ENCODE measurements around the gene RPL27A. TPM values are rescaled to one million over a fixed set of nuclear protein-coding genes. Genes with fewer than 3 reads are reported as not detected.

The RPL27A gene
- total RNA-seq, 2 donors from 2014 or later = 1,114 to 1,791 TPM

GRCh38 chr11:8732748-8733241, 50.2 kb downstream of the RPL27A start:
- no peak overlapping the region for H3K9ac ChIP-seq (ENCODE audit: extremely low read depth, low read length, poor library complexity, severe bottlenecking)
- H3K4me1 ChIP-seq (ENCODE audit: control insufficient read depth, insufficient read depth, low read length) = peaks cover 16% of the 10 kb centered on the region
- no peak overlapping the region for H3K27ac ChIP-seq (ENCODE audit: low read depth, low read length)
- H3K9me3 ChIP-seq (ENCODE audit: control insufficient read depth, low read length) = no peaks in the 10 kb centered on the region
- peak; percentile 71 for DNase-seq
- TF ChIP-seq, protein P1, sequence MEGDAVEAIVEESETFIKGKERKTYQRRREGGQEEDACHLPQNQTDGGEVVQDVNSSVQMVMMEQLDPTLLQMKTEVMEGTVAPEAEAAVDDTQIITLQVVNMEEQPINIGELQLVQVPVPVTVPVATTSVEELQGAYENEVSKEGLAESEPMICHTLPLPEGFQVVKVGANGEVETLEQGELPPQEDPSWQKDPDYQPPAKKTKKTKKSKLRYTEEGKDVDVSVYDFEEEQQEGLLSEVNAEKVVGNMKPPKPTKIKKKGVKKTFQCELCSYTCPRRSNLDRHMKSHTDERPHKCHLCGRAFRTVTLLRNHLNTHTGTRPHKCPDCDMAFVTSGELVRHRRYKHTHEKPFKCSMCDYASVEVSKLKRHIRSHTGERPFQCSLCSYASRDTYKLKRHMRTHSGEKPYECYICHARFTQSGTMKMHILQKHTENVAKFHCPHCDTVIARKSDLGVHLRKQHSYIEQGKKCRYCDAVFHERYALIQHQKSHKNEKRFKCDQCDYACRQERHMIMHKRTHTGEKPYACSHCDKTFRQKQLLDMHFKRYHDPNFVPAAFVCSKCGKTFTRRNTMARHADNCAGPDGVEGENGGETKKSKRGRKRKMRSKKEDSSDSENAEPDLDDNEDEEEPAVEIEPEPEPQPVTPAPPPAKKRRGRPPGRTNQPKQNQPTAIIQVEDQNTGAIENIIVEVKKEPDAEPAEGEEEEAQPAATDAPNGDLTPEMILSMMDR (conservative IDR thresholded peaks at IDR 0.05) = no peak
- no peaks in the 10 kb centered on the region for H3K9me3 Mint-ChIP-seq
- no peaks in the 10 kb centered on the region for H3K27me3 ChIP-seq (ENCODE audit: control insufficient read depth, insufficient read depth, low read length, poor library complexity, severe bottlenecking)
- peaks cover 32% of the 10 kb centered on the region for H3K4me1 Mint-ChIP-seq
- peaks cover 77% of the 10 kb centered on the region for H3K36me3 ChIP-seq (ENCODE audit: control insufficient read depth, insufficient read depth, low read length)
- no peak overlapping the region for H3K4me3 ChIP-seq (ENCODE audit: low read length)
- peak overlapping the region; percentile 72 for H3K27ac Mint-ChIP-seq
- WGBS, 2 experiments (ENCODE audit: insufficient coverage in 1 of 2, insufficient read length in 1 of 2) = 77 to 90% methylated on average over 5 to 7 of the region's 7 CpGs
- H3K36me3 Mint-ChIP-seq (ENCODE audit: low read depth) = peaks cover 17% of the 10 kb centered on the region
- no peak overlapping the region for H3K4me3 Mint-ChIP-seq
- no peaks in the 10 kb centered on the region for H3K27me3 Mint-ChIP-seq (ENCODE audit: insufficient read depth)

DNA sequence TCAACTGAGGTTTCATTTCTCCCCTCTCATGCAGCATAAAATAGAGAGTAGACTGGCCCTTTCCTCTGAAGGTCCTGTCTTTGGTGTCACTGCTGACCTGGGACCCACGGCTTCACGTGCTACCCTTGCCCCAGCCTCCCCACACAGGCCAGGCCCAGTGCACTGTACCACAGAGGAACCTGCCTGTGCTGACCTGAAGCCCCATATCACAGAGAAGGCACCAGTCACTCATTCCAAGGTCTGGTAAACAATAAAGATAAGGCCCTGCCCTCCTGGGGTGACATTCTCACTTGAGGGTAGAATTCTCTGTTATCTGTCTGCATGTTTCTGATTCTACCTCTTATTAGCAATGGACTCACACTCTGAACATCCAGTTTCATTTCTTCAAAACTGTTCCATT, 51.3 kb downstream of the RPL27A start:
- Mint-ChIP-seq H3K4me3 (no peak overlapping the region), H3K27ac (peak overlapping the region; percentile 89)
- H3K4me3 ChIP-seq (ENCODE audit: low read length) = no peak overlapping the region

DNA sequence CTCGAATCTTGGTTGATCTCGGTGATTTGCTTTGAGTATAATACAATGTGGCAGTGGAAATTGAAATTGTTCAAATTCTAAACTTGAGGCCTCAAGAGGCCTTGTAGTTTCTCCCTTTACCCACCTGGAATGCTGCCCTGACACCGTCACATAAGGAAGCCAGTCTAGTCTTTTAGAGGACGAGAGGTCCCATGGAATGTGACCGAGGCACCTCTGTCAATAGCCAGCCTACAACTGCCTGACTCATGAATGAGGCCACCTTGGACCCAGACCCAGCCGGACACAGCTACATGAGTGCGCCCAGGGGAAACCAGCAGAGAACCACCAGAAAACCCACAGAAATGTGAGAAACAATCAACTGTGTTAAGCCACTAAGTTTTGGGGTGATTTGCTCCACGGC, 52.5 kb downstream of the RPL27A start:
- no peak for DNase-seq
- H3K27me3 ChIP-seq (ENCODE audit: control insufficient read depth, insufficient read depth, low read length, poor library complexity, severe bottlenecking) = no peaks in the 10 kb centered on the region
- no peaks in the 10 kb centered on the region for H3K9me3 Mint-ChIP-seq
- no peak overlapping the region for H3K9ac ChIP-seq (ENCODE audit: extremely low read depth, low read length, poor library complexity, severe bottlenecking)
- H3K4me1 Mint-ChIP-seq = peaks cover 32% of the 10 kb centered on the region
- no peak overlapping the region for H3K27ac Mint-ChIP-seq
- H3K4me3 Mint-ChIP-seq = no peak overlapping the region
- TF ChIP-seq, protein P1 (conservative IDR thresholded peaks at IDR 0.05) = no peak
- no peak overlapping the region for H3K4me3 ChIP-seq (ENCODE audit: low read length)
- no peaks in the 10 kb centered on the region for H3K9me3 ChIP-seq (ENCODE audit: control insufficient read depth, low read length)
- H3K27ac ChIP-seq (ENCODE audit: low read depth, low read length) = no peak overlapping the region
- WGBS, 2 experiments (ENCODE audit: insufficient coverage in 1 of 2, insufficient read length in 1 of 2) = 94% methylated on average over 6 to 8 of the region's 8 CpGs
- H3K36me3 ChIP-seq (ENCODE audit: control insufficient read depth, insufficient read depth, low read length) = peaks cover 72% of the 10 kb centered on the region
- H3K36me3 Mint-ChIP-seq (ENCODE audit: low read depth) = peaks cover 5% of the 10 kb centered on the region
- peaks cover 24% of the 10 kb centered on the region for H3K4me1 ChIP-seq (ENCODE audit: control insufficient read depth, insufficient read depth, low read length)
- no peaks in the 10 kb centered on the region for H3K27me3 Mint-ChIP-seq (ENCODE audit: insufficient read depth)

More for the DNA sequence above, 51.3 kb downstream of the RPL27A start:
- 80 to 100% methylated on average over 2 of the region's 2 CpGs for WGBS, 2 experiments (ENCODE audit: insufficient coverage in 1 of 2, insufficient read length in 1 of 2)
- peaks cover 74% of the 10 kb centered on the region for H3K36me3 ChIP-seq (ENCODE audit: control insufficient read depth, insufficient read depth, low read length)
- no peaks in the 10 kb centered on the region for H3K27me3 ChIP-seq (ENCODE audit: control insufficient read depth, insufficient read depth, low read length, poor library complexity, severe bottlenecking)
- DNase-seq = peak; percentile 73
- Mint-ChIP-seq H3K4me1 (peaks cover 32% of the 10 kb centered on the region), H3K27me3 (ENCODE audit: insufficient read depth) (no peaks in the 10 kb centered on the region), H3K9me3 (no peaks in the 10 kb centered on the region), H3K36me3 (ENCODE audit: low read depth) (peaks cover 12% of the 10 kb centered on the region)
- TF ChIP-seq, protein P1 (conservative IDR thresholded peaks at IDR 0.05) = no peak
- no peak overlapping the region for H3K9ac ChIP-seq (ENCODE audit: extremely low read depth, low read length, poor library complexity, severe bottlenecking)
- H3K4me1 ChIP-seq (ENCODE audit: control insufficient read depth, insufficient read depth, low read length) = peaks cover 17% of the 10 kb centered on the region
- H3K27ac ChIP-seq (ENCODE audit: low read depth, low read length) = peak overlapping the region; percentile 26
- no peaks in the 10 kb centered on the region for H3K9me3 ChIP-seq (ENCODE audit: control insufficient read depth, low read length)

Data from endodermal cell (in vitro differentiated cells).